Activated CD4-positive, alpha-beta T cell treated with anti-CD3 and anti-CD28 coated beads, Interleukin-2, amount 50 U/mL, for 1 hour (primary cell): ENCODE measurements around the gene CYP4F12.

ENCODE experiments used
- DNase-seq: peaks from one replicate; pipeline ENCODE4 v3.0.0-alpha.2; 2020

Gene CYP4F12

GRCh38 chr19:15717809-15718208 lies 44.9 kb downstream of the CYP4F12 start:
- DNase-seq = no peak

- DNase-seq = no peak
Observed at GRCh38 chr19:15721268-15721667, 48.4 kb downstream of the CYP4F12 start.

GRCh38 chr19:15722956-15723355 lies 50.1 kb downstream of the CYP4F12 start:
- DNase-seq = no peak

- DNase-seq = no peak
Observed at GRCh38 chr19:15727724-15728123, 54.8 kb downstream of the CYP4F12 start, which contains the start of gene OR10H2. OR10H2 (plus strand) TSS chr19:15728024; CDS start chr19:15728044, 20 bp downstream.

GRCh38 chr19:15730538-15730937 lies 57.7 kb downstream of the CYP4F12 start:
- no peak for DNase-seq

GRCh38 chr19:15732388-15732787 lies 59.5 kb downstream of the CYP4F12 start:
- DNase-seq = no peak

DNA sequence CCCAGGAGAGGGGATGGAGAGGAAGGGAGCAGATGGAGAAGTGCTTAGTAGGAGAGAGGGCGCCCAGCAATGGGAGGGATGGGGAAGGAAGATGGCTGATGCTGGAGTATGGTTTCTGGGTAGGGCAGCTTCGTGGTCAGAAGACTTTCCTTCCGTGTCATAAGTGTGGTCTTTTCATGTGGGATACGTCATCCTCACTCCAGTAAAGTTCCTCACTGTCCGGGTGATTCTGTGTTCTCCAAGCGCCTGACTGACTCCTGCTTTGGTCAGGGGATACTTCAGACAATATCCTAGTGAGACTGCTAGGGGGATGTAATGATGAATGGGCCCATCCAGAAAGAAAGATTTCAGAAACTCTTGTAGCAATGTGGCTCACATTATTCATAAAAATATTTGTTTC lies 61.0 kb downstream of the CYP4F12 start:
- no peak for DNase-seq

GRCh38 chr19:15737722-15738121 lies 64.8 kb downstream of the CYP4F12 start, which contains the start of gene OR10H3:
OR10H3 (plus strand) TSS chr19:15737985; CDS start chr19:15741393, 3,408 bp downstream.
- DNase-seq = no peak

- no peak for DNase-seq
Observed at GRCh38 chr19:15740785-15741184, 67.9 kb downstream of the CYP4F12 start.
